OCI-LY3 (cell line): ENCODE data around the gene HSBP1L1.

Experiments used
- H2AFZ ChIP-seq: fragments of 200-600, 300-600 bp; shearing (Covaris generic); 2 replicates; pipeline ENCODE4 v1.6.0; 2014; ENCODE audit warnings: antibody characterized with exemption, low read depth, low read length
- H3K27ac ChIP-seq: fragments of 200-600, 300-600 bp; sonication (generic); 2 replicates; pipeline ENCODE4 v1.5.1; 2014; ENCODE audit warnings: mild to moderate bottlenecking, low read length, moderate library complexity, mixed read lengths
- H3K27me3 ChIP-seq: fragments of 200-600, 300-600 bp; sonication (generic); 2 replicates; pipeline ENCODE4 v1.6.1; 2014; ENCODE audit warnings: low read depth, low read length, mixed read lengths
- H3K36me3 ChIP-seq: fragments of 200-600, 300-600 bp; sonication (generic); replicated peaks from 2 replicates; pipeline ENCODE3; 2014; ENCODE audit warnings: low read depth, low read length, mixed read lengths
- H3K4me1 ChIP-seq: fragments of 300-600, 200-600 bp; sonication (generic); 2 replicates; pipeline ENCODE4 v1.6.1; 2014; ENCODE audit warnings: low read length, mixed read lengths
- H3K4me2 ChIP-seq: fragments of 200-600, 300-600 bp; sonication (generic); 2 replicates; pipeline ENCODE4 v1.6.1; 2014; ENCODE audit warnings: low read length, mixed read lengths
- H3K4me3 ChIP-seq: fragments of 300-600, 200-600 bp; sonication (generic); 2 replicates; pipeline ENCODE4 v1.5.1; 2014; ENCODE audit warnings: antibody characterized with exemption, mild to moderate bottlenecking, low read length, moderate library complexity
- H3K79me2 ChIP-seq: fragments of 300-600, 200-600 bp; shearing (Covaris generic); 2 replicates; pipeline ENCODE4 v1.6.1; 2014; ENCODE audit warnings: mild to moderate bottlenecking, low read length, mixed read lengths
- H3K9ac ChIP-seq: fragments of 300-600, 200-600 bp; shearing (Covaris generic); 2 replicates; pipeline ENCODE4 v1.6.0; 2014; ENCODE audit warnings: mild to moderate bottlenecking, low read length, moderate library complexity
- H3K9me3 ChIP-seq: fragments of 200-600, 300-600 bp; shearing (Covaris generic); 2 replicates; pipeline ENCODE4 v1.6.1; 2014; ENCODE audit warnings: low read length, mixed read lengths; ENCODE audit not compliant: insufficient read depth
- H4K20me1 ChIP-seq: fragments of 200-600, 300-600 bp; sonication (generic); 2 replicates; pipeline ENCODE4 v1.6.1; 2016; ENCODE audit warnings: low read length, mixed read lengths; ENCODE audit not compliant: insufficient read depth
- EZH2phosphoT487 ChIP-seq: fragments of 200-600 bp; shearing (Covaris generic); IDR thresholded peaks from 2 replicates; pipeline ENCODE4 v1.6.1; 2018; ENCODE audit warnings: antibody characterized with exemption, mixed run types, low read depth
- TF ChIP-seq, protein P1 (sequence below): fragments of 200-600, 300-600 bp; sonication (generic); IDR thresholded peaks from 2 replicates; pipeline ENCODE4 v1.5.1; 2014; ENCODE audit warnings: antibody characterized with exemption, low read length, low read depth

HSBP1L1 gene

GRCh38 chr18:79963658-79964329, 649 bp upstream of the HSBP1L1 start:
- Histone ChIP-seq H2AFZ (no peak overlapping the region), H4K20me1 (0 out of 2 replicates have a peak, but pooled peaks cover 3% of the 10 kb centered on the region), H3K4me1 (peaks cover 20% of the 10 kb centered on the region), H3K36me3 (peaks cover 4% of the 10 kb centered on the region), H3K9ac (no peak overlapping the region), H3K9me3 (no peaks in the 10 kb centered on the region), H3K27me3 (no peaks in the 10 kb centered on the region), H3K27ac (no peak overlapping the region), H3K4me3 (no peak overlapping the region), H3K4me2 (peak overlapping the region; percentile 46), H3K79me2 (peaks cover 5% of the 10 kb centered on the region; the same call in 1 of the 2 replicates)
- no peak for TF ChIP-seq EZH2phosphoT487
- TF ChIP-seq, protein P1, sequence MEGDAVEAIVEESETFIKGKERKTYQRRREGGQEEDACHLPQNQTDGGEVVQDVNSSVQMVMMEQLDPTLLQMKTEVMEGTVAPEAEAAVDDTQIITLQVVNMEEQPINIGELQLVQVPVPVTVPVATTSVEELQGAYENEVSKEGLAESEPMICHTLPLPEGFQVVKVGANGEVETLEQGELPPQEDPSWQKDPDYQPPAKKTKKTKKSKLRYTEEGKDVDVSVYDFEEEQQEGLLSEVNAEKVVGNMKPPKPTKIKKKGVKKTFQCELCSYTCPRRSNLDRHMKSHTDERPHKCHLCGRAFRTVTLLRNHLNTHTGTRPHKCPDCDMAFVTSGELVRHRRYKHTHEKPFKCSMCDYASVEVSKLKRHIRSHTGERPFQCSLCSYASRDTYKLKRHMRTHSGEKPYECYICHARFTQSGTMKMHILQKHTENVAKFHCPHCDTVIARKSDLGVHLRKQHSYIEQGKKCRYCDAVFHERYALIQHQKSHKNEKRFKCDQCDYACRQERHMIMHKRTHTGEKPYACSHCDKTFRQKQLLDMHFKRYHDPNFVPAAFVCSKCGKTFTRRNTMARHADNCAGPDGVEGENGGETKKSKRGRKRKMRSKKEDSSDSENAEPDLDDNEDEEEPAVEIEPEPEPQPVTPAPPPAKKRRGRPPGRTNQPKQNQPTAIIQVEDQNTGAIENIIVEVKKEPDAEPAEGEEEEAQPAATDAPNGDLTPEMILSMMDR: no peak

GRCh38 chr18:79965119-79965902, 868 bp downstream of the HSBP1L1 start:
- no peak overlapping the region for H3K27ac ChIP-seq
- TF ChIP-seq, protein P1: no peak
- no peak for TF ChIP-seq EZH2phosphoT487
- H4K20me1 ChIP-seq: peaks cover 10% of the 10 kb centered on the region
- H3K36me3 ChIP-seq: peaks cover 14% of the 10 kb centered on the region
- H3K4me3 ChIP-seq: no peak overlapping the region
- H3K9ac ChIP-seq: no peak overlapping the region
- H3K79me2 ChIP-seq: peaks cover 15% of the 10 kb centered on the region
- peaks cover 13% of the 10 kb centered on the region for H3K4me1 ChIP-seq
- no peak overlapping the region for H2AFZ ChIP-seq
- H3K9me3 ChIP-seq: no peaks in the 10 kb centered on the region
- no peak overlapping the region for H3K4me2 ChIP-seq
- no peaks in the 10 kb centered on the region for H3K27me3 ChIP-seq

- TF ChIP-seq, protein P1: no peak
- TF ChIP-seq EZH2phosphoT487: no peak
- H3K9me3 ChIP-seq: no peaks in the 10 kb centered on the region
- H4K20me1 ChIP-seq: peaks cover 54% of the 10 kb centered on the region
Observed at GRCh38 chr18:79970419-79971133, 6.1 kb downstream of the HSBP1L1 start.

More at GRCh38 chr18:79970419-79971133, 6.1 kb downstream of the HSBP1L1 start:
- no peak overlapping the region for H3K4me2 ChIP-seq
- no peak overlapping the region for H3K9ac ChIP-seq
- H3K27ac ChIP-seq: no peak overlapping the region
- no peaks in the 10 kb centered on the region for H3K27me3 ChIP-seq
- no peak overlapping the region for H3K4me3 ChIP-seq
- no peak overlapping the region for H2AFZ ChIP-seq
- H3K4me1 ChIP-seq: no peaks in the 10 kb centered on the region
- H3K79me2 ChIP-seq: peaks cover 64% of the 10 kb centered on the region
- H3K36me3 ChIP-seq: peaks cover 63% of the 10 kb centered on the region
